GM18508 (cell line): ENCODE results near the gene GSG1.
"Not testable (repeated sequence)": the region's sequence is repeated elsewhere in the genome, so short reads cannot be mapped to it uniquely, and the experiment has no call there.

Source experiments
- ATAC-seq: cut with Tn5 transposase; IDR thresholded peaks from one replicate; pipeline ENCODE4 v1.9.1; 2021; ENCODE audit warnings: moderate number of reproducible peaks; ENCODE audit not compliant: insufficient read depth, unreplicated experiment

Gene GSG1

DNA sequence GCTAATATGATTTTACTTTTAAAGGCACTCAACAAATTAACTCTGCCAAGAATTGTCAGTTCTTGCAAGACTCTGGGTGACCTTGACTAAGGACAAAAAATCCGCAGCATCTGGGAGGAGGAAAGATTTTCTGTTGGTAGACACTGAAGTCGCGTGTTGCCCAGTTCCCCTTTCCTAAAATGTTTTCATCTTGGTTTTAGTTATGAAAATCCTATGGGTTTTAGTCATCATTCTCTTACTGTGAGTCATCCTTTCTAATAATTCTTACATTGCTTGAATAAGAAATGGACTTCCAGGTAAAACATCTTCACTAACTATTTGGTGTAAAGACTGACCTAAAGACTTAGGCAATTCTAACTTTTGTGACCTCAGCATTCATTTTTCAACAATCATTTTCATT is 9.1 kb downstream of the GSG1 start:
- no peak for ATAC-seq

DNA sequence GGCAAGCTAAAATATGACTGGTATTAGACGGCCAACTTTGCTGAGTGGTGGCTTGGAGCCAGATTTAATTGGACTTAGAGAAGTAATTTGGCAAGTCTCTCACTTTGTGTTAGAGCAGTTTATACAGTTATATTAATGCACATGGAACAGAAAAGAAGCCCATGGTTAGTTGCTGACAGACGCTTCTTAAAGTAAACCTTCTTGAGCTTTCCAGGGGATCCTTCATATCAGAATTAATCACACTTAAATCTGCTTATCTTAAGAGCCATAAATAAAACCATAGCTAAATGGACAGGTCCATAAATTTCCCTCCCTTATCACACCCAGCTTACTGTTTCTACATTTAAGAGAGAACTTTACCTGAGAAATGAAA is 9.6 kb downstream of the GSG1 start:
- no peak for ATAC-seq

DNA sequence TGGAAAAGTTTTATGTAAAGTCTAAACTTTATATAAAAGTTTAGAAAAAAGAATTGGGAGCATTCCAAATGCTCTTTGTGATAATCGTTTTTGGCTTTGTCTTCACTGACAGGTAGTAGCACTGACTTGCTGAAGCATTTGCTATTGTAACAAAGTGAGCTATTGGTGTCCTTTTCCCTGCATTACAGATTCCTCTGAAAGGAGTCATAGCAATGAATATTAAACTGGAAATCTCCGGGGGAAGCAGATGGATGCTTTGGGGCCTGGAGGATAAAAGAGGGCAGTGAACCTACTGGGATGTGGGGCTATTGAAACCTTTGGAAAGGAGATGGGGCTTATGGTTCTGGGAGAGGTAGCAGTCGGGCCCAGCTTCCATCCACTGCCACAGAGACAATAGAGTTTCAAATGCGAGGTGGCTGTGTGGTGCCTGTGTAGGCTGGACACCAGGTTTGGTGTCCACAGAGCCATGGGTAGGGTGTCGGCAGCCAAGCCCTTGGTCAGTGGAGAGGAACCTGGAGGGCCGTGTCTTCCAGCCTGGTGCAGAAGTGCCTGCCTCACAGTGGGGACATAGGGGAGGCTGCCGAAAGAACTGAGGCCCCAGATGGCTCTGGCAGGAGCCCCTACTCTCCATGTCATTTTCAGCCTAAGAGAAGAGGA is 10.1 kb downstream of the GSG1 start:
- ATAC-seq: no peak

DNA sequence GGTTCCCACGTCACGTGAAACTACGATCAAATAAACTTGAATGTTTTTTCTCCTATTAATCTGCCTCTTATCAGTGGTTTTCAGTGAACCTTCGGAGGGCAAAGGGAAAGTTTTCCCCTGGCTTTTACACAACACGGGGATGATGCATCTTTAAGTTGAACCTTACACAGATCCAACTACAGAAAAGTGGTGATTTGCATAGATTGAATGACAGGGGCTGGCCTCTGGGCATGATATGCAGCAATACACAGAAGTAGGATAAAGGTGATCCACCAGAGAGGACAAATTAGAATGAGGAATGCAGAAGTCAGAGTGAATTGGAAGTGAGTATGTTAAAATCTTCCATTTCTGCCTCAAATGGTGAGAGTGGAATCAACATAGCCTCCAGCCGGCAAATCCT is 11.6 kb downstream of the GSG1 start:
- ATAC-seq: no peak

DNA sequence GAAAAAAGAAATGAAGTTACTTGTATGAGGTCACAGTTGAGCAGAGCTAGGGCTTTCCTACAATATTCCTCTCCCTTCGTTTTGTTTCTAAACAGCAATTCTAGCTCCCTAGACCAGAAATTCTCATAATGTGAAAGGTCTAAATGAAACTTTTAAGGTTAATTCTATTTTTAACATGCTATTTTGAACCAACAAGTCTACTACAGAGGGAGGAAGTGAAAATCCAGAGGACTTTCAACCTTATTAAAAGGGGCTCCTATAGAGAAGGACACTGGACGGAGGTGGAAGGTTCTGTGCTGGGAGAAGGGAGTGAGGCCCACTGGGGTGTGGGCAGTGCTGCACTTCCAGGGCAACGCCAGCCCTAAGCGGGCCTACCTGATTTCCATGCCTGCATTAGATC is 13.4 kb downstream of the GSG1 start:
- ATAC-seq: no peak

DNA sequence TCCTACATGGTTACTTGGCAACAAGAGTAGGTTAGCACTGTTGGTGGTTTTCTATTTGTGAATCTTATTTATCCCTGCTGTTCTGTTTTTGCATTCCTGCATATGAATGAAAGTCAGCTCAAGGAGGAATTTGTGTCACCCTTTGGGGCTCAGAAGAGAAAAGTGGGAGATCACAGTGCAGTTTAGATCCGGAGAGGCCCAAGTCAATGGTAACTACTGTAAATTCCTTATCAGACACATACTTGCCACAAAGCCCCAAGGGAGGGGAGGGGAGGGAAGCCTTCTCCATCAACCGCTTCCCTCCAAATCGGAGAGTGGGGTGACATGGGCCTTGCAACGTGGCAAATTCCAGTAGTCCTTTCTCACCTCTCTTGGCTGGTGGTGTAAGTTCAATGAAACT is 15.0 kb downstream of the GSG1 start:
- ATAC-seq: no peak

DNA sequence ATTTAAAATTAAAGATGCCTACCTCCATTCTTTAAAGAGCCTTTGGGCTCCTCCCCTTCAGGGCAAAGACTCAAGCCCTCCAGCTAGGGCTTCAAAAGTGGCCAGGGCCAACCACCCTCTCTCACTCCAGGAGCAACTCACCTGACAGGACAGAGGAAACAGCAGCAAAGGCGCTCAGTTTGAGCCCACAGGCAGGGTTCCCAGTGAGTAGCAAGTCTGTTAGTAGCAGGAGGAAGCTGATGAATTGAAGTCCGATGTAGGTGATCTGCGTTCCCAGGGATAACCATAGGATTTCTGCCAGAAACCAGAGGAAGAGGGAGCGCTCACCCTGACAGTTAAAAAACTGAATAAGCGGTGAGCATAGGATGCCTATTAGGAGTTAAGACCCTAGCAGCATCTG is 15.7 kb downstream of the GSG1 start:
- no peak for ATAC-seq

DNA sequence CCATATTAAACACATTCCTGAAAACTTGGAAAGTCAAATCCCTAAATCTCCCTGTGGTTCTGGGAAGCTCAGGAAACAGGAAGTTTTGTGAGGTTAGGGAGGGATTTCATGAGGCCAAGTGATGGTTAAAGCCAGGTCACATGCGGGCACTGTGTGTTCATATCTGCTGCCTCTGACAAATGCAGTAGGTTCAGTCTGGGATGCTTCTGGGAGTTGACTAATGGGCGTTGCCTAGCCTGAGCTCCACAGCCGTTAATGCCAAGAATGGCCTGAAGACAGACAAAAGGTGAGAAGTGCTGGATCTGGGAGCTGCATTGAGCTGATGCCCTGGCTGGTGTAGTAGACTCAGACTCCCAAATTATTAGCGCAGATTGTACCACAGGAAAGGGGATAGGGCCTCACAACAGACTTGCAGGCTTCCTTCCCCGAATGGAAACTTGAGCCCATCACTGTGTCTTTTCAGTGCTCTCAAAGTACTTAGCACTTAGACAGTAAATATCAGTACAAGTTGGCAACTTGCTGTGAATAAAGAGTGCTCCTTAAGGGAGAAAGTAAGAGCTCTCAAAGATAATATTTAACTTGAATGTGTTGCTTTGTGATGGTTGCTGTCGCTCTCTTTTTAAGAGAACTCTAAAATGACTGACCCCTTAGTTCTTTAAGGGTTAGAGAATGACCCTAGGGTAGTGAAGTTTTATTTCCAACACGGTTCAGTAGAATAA is 17.3 kb downstream of the GSG1 start:
- no peak for ATAC-seq

DNA sequence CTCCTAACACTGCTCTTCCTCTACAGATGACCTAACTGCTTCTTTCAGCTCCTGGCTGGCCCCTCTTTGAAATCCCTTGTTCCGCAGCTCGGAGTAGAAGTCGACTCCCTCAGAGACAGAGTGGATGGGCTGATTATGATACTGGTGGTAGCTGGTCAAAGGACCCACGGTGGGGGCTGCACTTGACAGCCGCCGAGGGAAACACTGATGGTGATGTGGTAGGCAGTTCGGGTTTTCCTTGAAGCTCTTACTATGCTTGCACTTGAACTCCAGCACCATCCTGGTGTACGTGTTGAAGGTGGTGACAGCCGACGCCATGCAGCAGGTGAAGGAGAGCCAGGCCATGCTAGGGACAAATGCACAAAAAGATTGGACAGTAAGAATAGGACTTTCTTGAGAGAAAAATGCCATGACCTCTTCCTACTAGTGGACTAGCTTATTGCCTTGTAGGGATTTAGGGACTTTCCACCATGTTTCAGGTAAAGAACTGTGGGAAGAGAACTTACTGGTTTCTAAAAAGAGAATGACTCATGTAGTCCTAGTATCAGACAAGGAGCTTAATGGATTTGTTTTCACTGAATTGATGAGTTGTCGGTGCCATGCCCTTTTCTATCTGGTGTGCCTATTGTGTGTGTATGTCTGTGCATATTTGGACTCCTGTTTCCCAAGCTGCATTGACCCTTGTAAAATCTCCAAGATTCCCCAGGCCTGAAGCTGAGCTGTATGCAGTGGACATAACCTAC is 18.4 kb downstream of the GSG1 start:
- ATAC-seq: no peak

DNA sequence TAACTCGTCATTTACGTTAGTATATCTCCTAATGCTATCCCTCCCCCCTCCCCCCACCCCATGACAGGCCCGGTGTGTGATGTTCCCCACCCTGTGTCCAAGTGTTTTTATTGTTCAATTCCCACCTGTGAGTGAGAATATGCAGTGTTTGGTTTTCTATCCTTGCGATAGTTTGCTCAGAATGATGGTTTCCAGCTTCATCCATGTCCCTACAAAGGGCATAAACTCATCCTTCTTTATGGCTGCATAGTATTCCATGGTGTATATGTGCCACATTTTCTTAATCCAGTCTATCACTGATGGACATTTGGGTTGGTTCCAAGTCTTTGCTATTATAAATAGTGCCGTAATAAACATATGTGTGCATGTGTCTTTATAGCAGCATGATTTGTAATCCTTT is 19.8 kb downstream of the GSG1 start:
- ATAC-seq: not testable (repeated sequence)

DNA sequence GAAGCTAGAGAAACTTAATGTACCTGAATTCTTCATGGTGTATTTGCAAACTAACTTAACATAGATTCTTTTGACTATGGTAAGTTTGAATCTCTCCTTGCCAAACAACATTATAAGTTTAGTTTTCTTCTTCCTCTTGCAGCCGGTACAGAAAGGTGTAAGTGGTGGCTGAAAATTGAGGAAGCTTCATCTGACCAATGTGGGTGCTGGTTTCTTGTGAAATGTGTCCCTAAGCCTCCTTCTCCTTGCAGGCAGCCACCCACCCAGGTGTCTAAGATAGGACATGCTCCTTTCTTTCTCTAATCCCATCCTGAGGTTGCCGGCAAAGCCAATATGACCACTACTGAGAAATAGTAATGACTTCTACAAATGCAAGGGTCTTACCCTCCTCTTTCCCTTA is 20.6 kb downstream of the GSG1 start:
- ATAC-seq: no peak

DNA sequence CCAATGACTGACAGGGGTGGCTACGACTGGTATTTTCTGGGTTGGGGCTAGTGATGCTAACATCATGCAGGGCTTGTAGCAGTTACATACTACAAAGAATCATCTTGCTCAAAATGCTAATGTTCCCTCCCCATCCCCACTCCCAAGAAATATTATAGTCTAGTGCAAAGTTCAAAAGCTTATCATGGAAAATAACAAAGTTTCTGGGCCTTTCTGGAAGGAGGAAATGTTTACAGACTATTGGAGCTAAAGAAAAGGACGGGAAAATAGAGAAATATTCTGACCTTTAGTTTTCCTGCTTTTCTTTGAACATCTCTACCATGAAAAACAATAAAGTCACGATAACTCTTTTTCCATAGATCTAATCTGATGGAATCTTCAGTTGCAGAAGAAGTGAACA is 23.2 kb downstream of the GSG1 start:
- ATAC-seq: no peak

DNA sequence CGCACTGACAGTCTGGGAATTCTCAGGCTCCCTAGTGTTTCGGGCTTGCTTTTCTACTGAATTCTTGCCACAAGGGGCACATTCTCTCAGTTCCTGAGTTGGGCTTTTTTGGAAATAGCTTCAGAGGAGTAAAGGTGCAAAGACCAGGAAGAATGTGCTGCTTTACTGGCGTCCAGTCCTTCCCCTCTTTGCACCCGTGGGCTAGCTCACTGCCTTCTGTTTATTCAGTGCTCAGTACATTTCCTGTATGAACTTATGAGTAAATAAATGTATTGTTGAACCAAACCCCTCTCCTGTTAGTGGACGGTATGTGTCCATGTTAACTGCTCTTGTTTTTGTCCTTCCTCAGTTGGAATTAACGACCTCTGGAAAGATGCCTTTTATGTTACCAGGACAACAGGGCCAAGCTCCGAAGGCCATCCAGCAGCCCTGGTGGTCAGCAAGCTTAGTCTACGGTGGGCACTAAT is 24.0 kb downstream of the GSG1 start:
- ATAC-seq: no peak

DNA sequence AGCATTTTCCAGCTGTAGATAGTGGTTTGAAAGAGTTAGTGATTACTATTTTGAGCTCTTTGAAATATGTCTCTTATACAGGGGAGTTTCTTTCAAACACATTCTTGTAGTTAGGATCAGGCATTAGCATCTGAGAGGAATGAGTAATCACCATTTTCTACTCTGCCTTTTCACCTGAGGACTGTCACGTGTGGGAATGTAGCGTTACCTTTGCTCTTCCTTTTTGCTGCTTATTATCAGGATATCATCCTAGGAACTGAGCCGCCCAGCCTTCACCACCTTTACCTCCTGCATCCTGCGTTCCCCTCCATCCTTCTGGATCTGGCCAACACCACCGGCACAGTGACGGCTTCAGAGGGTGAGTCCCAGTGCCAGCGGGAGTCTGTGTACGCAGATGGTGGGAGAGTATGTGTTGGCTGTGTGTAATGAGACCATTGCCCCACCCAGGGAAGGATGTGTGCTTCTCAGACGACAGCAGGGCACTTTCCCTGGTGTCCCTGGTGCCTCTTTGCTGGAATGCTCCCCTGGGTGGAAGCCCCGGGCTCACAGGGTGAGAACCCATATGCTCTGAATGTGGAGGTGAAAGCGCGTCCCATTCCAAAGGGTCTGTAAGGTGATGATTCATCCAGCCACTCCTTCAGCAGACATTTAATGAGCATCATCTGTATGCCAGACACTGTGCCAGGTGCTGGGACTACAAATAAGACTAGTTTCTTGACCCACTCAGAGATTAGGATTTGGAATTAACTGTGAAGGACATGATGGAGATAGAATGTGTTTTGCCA is 27.5 kb downstream of the GSG1 start:
- ATAC-seq: no peak

DNA sequence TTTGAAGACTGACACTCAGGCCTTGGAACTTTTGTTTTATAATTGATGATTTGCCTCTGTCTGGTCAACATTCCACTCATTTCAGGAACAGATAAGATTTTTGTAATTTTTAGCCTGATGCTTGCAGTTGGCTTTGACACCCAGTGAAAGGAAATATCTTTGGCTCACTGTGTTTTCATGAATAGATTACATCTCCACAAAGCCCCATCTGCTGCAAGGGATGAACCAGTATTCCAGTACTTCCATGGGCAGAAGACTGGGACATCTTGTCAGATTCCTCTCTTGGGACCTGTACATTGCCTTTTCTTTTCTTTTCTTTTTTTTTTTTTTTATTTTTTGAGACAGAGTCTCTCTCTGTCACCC is 28.4 kb downstream of the GSG1 start:
- no peak for ATAC-seq

DNA sequence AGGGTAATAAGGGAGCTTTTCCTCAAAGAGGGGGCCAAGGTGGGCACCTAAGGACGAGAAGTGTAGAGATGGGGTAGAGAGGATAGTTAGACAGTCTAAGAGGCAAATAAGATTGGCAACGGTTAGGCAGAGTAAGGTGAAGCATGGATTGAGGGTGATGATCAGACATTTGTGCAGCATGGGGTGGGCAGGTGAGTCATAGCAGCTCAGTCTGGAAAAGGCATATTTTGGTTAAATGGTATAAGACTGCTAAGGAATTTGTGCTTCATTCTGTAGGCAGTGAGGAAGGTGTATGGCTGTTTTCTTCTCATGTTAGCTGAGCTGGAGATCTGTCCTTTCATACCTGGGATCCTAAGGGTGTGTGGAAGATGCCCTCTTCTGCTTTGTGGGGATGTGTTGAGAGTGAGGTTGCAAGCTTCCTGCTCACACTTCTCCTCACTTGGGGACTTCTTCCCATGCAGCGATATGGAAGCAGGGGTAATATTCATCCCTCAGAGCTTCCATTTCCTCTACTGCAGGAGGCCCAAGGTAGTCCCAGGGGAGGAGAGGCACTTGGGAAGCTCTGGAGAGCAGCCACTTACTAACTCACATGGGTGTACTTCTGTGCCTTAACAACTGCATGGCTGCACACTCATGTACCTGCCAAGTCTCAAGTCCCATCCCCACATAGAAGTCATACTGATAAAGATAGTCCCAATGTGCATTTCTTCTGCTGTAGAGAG is 28.9 kb downstream of the GSG1 start:
- no peak for ATAC-seq

DNA sequence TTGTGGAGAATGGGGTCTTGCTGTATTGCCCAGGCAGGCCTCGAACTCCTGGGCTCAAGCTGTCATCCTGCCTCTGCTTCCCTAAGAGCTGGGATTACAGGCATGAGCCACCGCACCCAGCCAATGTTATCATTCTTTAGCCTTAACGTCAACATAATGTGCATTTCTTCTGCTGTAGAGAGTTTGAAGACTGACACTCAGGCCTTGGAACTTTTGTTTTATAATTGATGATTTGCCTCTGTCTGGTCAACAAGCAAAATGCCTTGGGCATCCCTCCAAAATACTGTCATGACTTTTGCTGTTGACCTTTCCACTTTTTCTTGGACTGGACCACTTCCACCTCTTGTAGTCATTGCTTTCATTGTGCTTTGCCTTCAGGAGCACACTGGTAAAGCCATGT is 30.3 kb downstream of the GSG1 start:
- ATAC-seq: no peak

DNA sequence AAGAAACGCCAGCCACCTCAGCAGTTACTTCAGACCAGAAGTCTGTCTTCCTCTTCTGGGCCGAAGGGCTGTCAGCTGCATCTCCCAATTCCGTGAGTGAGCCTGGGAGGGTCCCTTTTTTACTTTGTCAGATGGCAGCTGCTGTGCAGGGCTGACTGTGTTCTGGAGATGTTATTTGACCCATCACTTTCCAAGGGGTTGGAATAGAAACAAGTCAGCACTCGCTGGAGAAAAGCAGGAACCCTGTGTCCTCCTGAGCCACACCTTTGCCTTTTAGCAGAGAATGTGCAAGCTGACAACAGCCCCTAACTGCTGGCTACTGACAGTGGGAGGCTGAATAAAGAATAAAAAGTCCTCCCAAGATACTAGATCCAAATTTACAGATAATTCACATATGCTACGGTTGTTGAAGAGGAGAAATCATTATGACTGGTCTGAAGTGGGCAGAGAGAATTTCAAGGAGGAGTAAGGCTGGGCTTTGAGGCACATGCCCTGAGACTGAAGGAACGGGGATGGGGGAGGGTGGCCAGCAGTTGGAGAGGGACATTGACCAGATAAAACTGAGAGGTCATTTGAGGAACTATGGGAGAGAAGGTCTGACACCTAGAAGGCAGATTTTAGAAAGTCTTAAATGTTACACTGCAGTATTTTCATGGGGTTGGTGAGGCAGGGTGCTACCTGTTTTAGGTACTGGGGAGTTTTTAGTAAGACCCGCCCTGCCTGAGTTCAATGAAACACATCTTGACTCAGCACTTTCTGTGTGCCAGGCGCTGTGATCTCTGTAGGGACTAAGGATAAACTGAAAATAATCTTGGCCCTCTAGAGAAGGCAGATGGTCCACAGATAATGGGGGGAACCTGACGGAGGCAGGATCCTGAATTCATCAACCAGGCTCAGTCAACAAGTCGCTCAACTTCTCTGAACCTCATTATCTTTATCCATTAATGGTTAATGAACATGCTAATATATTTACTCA is 31.9 kb downstream of the GSG1 start:
- no peak for ATAC-seq

DNA sequence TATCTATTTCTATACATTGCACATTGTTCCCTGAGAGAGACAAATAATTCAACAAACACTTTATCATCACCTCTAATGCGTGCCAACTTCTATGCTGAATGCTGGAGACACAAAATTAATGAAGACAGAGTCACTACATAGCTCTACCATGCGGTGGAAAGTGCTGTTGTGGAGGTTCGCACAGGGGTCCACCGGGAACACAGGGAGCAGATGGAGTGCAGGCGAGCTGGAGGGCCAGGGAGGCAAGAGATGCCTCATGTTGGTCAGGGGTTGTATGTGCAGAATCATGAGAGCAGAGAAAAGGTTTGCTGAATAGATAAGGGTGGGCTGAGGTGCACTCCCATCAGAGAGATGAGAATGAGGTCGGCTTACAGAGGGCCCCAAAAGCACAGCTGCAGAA is 34.1 kb downstream of the GSG1 start:
- no peak for ATAC-seq
